T1000 (cell line): ENCODE data around the gene SHISA5.

Experiments used
- DNase-seq: peaks from one replicate; lab custom pipeline; 2025; ENCODE audit warnings: mixed read lengths; lab: John Stamatoyannopoulos, UW

Gene SHISA5

DNA sequence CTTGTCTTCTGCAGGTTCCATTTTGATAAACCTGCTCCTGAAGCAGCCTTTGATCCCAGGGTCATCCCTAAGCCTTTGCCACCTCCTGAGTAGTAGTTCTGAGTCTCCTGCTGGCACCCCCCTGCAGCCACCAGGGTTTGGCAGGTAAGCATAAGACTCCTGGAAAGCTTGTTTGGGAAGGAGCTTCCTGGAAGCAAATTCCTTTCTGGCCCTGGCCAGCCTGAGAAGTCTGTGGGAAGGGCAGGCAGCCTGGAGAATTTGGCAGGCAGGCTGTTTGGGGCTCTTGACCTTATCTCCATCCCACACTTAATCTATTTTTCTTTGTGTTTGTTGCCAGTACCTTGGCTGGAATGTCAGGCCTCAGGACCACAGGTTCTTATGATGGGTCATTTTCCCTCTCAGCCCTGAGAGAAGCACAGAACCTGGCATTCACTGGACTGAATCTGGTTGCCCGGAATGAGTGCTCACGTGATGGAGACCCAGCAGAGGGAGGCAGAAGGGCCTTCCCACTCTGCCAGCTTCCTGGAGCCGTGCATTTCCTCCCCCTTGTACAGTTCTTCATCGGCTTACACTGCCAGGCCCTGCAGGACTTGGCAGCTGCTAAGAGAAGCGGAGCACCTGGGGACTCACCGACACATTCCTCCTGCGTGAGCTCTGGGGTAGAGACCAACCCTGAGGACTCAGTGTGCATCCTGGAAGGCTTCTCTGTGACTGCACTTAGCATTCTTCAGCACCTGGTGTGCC is 44.0 kb downstream of the SHISA5 start:
- no peak for DNase-seq

- no peak for DNase-seq
Observed at GRCh38 chr3:48459331-48459730, 44.6 kb downstream of the SHISA5 start.

DNA sequence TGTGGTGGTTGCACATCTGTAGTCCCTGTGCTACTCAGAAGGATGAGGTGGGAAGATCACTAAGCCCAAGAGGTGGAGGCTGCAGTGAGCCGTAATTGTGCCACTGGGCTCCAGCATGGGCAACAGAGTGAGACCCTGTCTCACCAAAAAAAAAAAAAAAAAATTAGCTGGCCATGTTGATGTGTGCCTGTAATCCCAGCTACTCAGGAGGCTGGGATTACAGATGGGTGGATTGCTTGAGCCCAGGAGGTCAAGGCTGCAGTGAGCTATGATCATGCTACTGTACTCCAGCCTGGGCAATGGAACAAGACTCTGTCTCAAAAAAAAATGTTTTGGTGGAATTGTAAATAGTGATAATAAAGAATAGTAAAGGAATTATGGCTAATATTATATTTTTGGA is 47.5 kb downstream of the SHISA5 start:
- DNase-seq: no peak

DNA sequence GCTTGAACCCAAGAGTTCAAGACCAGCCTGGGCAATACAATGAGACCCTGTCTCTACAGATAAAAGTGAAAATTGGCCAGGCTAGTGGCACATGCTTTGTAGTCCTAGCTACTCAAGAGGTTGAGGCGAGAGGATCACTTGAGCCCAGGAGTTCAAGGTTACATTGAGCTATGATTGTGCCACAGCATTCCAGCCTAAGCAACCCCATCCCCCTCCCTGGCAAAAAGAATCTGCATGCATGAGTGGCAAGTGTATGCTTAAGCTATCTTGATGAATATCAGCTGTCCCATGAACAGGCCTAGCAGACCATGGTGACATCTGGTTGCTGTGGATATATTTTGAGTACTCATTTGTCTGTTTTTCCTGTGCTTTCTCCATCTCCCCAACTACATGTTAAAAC is 52.7 kb downstream of the SHISA5 start:
- no peak for DNase-seq

DNA sequence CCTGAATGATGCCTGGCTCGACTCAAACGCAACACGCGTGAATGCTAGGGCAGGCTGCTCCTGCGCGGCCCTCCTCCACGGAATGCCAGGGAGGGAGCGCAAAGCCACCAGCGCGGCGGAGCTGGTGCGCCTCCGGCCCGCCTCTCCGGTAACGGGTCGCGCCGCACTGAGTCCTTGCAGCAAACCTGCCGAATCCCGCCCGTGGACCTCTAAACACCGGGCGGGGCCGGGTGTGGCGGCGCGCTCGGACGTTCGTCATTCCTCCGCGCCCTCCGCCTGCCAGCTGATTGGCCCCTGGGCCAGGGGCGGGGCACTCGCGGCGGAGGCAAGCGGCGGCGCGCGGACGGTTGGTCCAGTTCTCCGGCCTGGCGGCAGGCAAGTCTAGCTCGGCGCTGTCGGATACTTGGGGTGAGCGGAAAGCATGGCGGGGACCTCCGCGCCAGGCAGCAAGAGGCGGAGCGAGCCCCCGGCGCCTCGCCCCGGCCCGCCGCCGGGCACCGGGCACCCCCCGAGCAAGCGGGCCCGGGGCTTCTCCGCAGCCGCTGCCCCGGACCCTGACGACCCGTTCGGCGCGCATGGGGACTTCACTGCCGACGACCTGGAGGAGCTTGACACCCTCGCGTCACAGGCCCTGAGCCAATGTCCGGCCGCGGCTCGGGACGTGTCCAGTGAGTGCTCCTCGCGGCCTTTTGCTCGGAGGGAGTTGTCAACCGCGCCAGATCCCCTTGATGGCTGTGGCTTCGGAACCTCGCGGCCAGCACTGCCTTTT is 57.4 kb downstream of the SHISA5 start, which contains the start of gene ATRIP:
TSS of gene ATRIP (plus strand) at position 313 of the 769 bp plus-strand sequence. CDS start at position 422, 109 bp downstream.
- DNase-seq: peak; percentile 86

DNA sequence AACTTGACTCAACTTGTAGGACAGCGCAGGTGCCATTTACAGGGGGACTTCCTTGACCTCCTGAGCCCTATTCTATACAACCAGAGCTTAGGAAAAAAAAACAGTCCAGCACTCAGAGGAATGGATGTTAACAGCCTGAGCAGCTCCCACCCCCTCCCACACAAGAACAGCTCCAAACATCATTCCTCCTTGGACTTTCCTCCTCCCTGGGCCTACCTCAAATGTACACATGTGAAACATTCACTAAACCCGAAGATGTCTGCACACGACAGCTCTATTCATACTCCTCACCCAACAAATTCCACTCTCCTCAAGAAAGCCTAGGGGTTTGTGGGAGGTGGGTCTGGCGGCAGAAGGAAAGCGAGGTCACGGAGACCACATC is 57.9 kb downstream of the SHISA5 start:
- DNase-seq: no peak

DNA sequence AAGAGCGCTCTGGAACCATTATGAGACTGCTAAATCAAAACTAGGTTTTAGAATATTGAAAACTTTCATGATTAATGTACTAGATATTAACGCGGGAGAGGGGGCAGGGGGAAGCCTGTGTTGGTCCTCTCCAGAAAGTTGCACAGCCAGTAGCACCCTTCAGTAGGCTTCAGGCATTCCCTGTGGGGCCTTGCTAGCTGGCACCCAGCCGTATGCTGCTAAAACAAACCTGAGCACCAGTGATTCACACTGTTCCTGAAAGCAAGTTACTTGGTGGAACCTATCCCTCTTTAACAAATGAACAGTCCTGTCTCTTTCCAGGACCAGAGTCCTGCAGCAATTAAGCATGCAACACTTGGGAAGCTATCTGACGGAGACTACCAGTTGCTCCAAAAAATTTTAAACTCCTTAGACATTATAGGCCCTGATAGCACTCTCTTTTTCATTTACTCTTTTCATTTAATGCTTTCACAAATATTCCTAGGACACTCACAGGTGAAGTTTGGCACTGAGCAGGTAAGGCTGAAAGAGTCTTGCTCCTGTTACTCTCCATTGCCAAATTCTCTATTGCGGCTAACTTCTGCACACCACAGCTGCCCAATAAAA is 58.6 kb downstream of the SHISA5 start:
- DNase-seq: no peak

DNA sequence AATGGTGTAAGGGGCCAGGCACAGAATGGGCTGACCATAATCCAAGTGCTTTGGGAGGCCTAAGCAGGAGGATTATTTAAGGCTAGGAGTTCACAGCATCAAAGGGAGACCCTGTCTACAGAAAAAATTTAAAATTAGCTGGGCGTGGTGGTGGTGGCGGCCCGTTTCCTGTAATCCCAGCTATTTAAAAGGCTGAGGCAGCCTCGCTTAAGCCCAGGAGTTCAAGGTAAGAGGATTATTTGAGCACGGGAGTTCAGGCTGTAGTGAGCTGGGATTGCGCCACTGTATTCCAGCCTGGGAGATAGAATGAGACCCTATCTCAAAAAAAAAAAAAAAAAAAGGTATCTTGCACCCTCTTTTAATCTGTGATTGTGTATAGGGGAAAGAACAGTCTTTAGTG is 62.0 kb downstream of the SHISA5 start:
- no peak for DNase-seq

GRCh38 chr3:48440590-48440958 is 63.4 kb downstream of the SHISA5 start:
- no peak for DNase-seq

- DNase-seq: peak; percentile 94
Observed at GRCh38 chr3:48439820-48440589, 64.0 kb downstream of the SHISA5 start, which contains the start of the genes CCDC51 and TMA7. Gene CCDC51 (minus strand): TSS chr3:48440119. CDS start chr3:48435128, 4,991 bp downstream. Gene TMA7 (plus strand): TSS chr3:48440257. CDS start chr3:48440297, 40 bp downstream.

- DNase-seq: no peak
Observed at GRCh38 chr3:48437812-48438211, 66.2 kb downstream of the SHISA5 start.

DNA sequence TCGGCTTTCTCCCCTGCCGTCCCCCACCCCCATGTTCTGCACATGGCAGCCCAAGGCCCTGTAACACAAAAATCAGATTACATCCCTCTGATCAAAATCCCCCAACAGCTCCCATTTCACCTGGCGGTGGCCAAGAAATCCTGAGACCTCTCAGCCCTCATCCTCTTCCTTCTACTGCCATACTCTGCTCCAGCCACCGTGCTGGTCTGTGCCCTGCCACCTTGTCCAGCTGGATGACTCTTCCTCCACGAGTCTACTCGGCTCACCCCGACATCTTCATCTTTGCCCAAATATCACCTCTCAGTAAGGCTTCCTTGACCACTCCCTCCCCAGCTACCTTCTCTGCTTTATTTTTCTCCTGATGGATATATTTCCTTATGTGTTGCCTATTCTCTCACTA is 67.1 kb downstream of the SHISA5 start:
- DNase-seq: no peak

- no peak for DNase-seq
Observed at GRCh38 chr3:48436477-48436787, 67.5 kb downstream of the SHISA5 start.

- DNase-seq: peak; percentile 65
Observed at GRCh38 chr3:48435774-48436476, 68.0 kb downstream of the SHISA5 start.

- DNase-seq: no peak
Observed at GRCh38 chr3:48435223-48435595, 68.8 kb downstream of the SHISA5 start.

DNA sequence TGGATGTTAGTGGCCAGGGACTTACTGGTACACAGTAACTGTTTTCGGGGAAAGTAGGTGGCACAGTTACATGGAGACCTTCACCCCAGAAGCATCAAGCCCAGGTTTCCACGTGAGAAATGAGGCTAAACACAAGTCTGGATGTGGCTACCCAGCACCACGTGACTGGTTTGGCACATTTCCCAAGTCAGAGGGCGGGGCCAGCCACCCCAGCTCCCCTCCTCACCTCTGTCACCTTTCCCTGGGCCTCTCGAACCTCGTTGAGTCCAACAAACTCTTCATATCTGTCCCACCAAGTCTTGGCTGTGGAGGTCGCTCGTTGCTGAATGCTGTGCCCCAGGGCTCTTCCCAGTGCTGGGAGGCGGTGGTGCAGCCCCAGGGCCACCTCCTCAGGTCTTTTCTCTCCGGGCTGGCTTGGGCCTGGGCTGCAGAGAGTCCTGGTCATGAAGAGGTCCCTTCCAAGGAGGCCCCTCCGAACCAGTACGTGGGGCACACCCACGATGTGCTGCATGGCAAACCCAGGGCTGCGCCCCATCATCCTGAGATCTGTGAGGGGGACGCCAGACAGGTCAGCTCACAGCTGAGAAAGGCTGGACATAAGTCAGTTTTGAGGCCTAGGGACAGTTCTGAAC is 69.3 kb downstream of the SHISA5 start:
- DNase-seq: no peak

DNA sequence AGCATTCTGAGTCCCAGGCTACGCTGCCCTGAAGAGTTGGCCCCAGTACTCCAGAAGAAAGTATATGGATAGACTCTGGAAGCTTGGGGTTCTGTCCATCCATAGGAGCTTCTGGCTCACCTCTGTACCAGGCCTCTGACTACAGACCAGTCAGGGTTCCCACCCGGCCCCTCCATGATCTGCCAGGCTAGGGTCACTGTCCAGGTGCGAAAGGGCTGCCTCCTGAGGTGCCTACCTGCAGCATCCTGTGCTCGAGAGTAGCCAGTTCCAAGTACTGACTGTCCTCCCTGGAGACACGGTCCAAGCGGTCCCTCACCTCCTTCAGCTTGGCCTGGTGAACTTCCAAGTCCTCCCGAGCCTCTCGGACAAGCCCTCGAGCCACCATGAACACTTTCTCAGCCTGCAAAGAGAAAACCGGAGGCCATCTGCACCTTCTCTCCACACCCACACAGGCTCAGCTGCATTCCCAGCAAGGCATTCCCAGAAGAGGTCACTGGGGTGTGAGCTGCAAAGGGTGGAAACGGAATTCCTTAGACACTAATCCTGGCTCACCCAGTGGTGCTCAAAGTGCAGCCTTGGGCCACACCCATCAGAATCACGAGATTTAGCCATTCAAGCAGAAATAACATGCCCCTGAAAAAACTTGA is 70.4 kb downstream of the SHISA5 start:
- DNase-seq: no peak

DNA sequence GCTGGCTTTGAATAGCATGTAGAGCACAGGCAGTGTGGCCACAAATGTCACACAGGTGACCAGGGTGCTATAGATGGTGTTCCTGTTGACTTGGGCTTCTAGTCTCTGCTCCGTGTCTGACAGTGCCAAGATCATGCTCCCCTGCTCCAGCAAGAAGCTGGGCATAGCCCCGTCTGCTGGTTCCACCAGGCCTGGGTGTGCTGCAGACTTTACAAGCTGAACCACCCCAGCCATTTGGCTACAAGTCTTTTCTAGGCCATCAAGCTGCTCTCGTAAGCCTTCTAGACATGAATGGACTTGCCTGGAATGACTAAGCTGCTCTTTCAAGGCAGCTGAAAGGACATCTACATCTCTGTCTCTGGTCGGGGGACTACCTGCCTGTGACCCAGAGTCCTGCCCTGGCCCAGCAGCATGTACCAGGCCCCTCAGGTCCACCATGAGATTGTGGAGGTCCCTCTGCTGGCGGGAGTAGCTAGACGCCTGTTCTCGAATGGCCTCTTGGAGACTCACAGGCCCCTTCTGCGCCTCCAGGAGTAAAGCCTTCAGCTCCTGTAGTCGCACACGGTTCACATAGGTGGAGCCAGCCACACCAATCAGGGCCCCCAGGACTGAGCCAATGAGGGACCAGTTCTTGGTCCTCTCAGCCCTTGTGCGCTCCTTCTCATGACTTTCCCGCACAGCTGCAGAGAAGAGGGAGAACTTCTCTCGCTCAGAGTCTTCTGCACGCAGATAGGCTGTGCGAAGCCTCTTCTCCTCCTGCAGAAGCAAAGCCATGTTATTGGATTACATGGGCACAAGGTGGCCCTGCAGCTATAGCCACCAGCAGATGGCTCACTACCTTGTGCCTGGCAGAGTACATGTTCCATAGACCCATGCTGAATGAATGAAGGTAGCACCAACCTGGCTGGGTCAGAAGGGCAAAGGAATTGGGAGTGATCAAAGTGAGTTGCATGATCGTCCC is 71.3 kb downstream of the SHISA5 start:
- DNase-seq: no peak

GRCh38 chr3:48431224-48432029 is 72.5 kb downstream of the SHISA5 start:
- no peak for DNase-seq
